ENCODE data around the gene ALDOC.

ALDOC gene

GRCh38 chr17:28551421-28552175 is 25.1 kb downstream of the ALDOC start:
- DNase-seq: peak; percentile 8

- no peak for DNase-seq
Measured at GRCh38 chr17:28550858-28551257, 25.8 kb downstream of the ALDOC start.

GRCh38 chr17:28549236-28550132 is 27.2 kb downstream of the ALDOC start:
- no peak for DNase-seq

- DNase-seq: no peak
Measured at GRCh38 chr17:28548417-28549130, 28.1 kb downstream of the ALDOC start.

- peak; percentile 26 for DNase-seq
Measured at GRCh38 chr17:28547623-28548416, 28.9 kb downstream of the ALDOC start.

GRCh38 chr17:28547096-28547622 is 29.5 kb downstream of the ALDOC start:
- no peak for DNase-seq

- DNase-seq: no peak
Measured at GRCh38 chr17:28545787-28546415, 30.8 kb downstream of the ALDOC start.

- DNase-seq: no peak
Measured at GRCh38 chr17:28545141-28545503, 31.6 kb downstream of the ALDOC start.

GRCh38 chr17:28544402-28545140 is 32.1 kb downstream of the ALDOC start:
- no peak for DNase-seq

- no peak for DNase-seq
Measured at GRCh38 chr17:28541439-28541838, 35.3 kb downstream of the ALDOC start.

- no peak for DNase-seq
Measured at GRCh38 chr17:28540231-28540630, 36.5 kb downstream of the ALDOC start.

GRCh38 chr17:28538296-28538895 is 38.3 kb downstream of the ALDOC start:
- no peak for DNase-seq

- DNase-seq: no peak
Measured at GRCh38 chr17:28537219-28537610, 39.5 kb downstream of the ALDOC start.

GRCh38 chr17:28536532-28537218 is 40.0 kb downstream of the ALDOC start:
- DNase-seq: no peak

- no peak for DNase-seq
Measured at GRCh38 chr17:28534740-28535375, 41.8 kb downstream of the ALDOC start.

- no peak for DNase-seq
Measured at GRCh38 chr17:28533091-28533807, 43.4 kb downstream of the ALDOC start.

GRCh38 chr17:28532050-28532960 is 44.4 kb downstream of the ALDOC start:
- no peak for DNase-seq

- no peak for DNase-seq
Measured at GRCh38 chr17:28530926-28531325, 45.8 kb downstream of the ALDOC start.
